Cerebellar nuclear complex (tissue), 1 donor: ENCODE measurements around the gene TM9SF4.
"Not testable (repeated sequence)": the region's sequence is repeated elsewhere in the genome, so short reads cannot be mapped to it uniquely, and the experiment has no call there.

ENCODE experiments used
- DNase-seq, 2 experiments: peaks; one replicate each; lab custom pipeline; 2025; lab: John Stamatoyannopoulos, UW

TM9SF4 gene

GRCh38 chr20:32189691-32190615 lies 80.4 kb downstream of the TM9SF4 start:
- peak in 1 of 2 experiments; percentile 11 for DNase-seq

DNA sequence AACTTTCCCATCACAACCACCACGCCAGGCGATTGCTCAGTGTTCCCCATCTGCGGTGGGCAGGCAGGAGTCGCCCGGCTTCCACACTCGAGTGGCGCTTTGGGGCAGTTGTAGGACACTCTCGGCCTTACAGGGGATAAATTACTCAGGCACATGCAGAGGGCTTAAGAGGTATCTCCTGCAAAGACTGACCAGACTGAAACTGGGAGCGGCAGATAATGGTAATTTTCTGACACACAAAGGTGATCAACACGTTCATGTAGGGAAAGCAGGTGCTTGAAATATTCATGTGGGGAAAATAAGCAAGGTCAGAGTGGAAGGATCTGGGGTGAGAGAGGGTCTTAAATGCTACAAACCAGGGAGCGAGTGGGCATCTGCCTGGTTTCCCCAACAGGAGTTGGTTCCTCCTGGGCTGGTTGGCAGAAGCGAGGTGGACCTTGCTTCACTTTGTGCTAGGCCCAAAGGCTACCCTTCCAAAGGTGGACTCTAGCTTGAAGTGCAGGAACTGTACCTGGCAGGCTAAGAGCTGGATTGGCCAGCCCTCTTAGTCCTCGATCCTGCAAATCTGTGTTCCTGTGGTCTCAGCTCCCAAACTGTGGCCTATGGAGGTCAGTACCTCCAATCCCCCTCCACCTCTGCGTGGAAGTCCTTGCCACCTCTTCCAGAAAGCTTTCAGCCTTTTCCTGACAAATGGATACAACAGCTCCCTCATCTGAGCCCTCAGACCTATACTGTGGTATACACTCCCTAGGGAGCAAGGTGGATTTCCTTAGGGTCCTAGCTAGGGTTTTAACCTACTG lies 81.3 kb downstream of the TM9SF4 start:
- no peak for DNase-seq

GRCh38 chr20:32191422-32191821 lies 81.9 kb downstream of the TM9SF4 start:
- no peak for DNase-seq

GRCh38 chr20:32191873-32192272 lies 82.4 kb downstream of the TM9SF4 start:
- DNase-seq: no peak

DNA sequence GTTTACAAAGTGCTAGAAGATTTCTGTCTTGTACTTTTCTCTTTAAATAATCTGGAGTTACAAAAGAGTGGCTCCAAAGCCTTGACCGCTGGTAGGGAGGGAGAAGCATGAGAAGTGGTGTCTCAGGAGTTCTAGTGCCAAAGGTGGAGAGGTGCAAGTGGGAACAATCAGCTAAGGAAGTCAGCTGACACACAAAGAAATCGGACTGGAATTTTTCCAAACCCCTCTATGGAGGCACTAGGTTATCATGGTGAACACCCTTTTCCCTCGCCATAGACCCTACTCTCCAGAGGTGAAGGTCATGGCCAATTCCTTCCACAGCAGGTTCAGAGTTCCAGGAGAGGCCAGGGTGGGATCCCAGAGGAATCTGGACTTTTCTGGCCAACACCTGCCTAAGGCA lies 83.2 kb downstream of the TM9SF4 start:
- no peak for DNase-seq

DNA sequence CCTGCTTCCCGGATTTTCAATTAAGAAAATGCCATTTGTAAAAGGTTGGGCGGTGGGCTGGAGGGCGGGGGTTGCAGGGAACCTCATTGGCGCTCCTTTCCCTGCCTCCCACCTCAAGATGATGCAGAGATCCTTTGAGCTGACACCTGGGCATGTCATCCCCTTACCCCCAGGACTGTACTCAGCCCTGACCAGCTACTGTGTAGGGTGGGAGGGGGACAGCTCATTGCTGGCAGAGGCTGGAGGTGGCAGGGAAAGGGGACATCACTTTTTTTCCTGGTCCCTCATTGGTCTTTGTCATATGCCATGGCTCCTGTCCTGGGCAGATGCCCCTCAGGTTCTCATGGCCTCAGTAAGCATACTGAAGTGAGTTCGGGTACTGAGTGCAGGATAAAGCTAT lies 83.8 kb downstream of the TM9SF4 start:
- not testable (repeated sequence) for DNase-seq

GRCh38 chr20:32193996-32194395 lies 84.5 kb downstream of the TM9SF4 start:
- DNase-seq: no peak

GRCh38 chr20:32195581-32195980 lies 86.1 kb downstream of the TM9SF4 start:
- DNase-seq: no peak

GRCh38 chr20:32196613-32197012 lies 87.1 kb downstream of the TM9SF4 start:
- not testable (repeated sequence) for DNase-seq

DNA sequence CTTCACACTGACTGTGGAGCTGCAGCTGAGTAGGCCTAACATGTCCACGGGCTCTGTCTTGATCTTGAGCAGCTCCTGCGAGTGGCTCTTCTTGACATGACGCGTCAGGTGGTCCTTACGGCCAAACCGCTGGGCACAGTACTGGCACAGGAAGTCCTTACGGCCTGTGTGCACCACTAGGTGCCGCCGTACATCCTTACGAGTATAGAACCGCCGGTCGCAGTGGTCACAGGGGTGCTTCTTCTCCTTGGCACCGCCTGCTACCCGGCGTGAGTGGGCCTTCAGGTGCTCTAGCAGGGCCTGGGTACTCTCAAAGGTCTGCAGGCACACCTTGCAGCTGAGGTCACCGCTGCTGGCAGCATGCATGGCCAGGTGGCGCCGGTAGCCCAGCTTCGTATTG lies 87.6 kb downstream of the TM9SF4 start:
- DNase-seq: not testable (repeated sequence)

- DNase-seq: no peak
These were observed 89.5 kb downstream of the TM9SF4 start for GRCh38 chr20:32199006-32199405.

DNA sequence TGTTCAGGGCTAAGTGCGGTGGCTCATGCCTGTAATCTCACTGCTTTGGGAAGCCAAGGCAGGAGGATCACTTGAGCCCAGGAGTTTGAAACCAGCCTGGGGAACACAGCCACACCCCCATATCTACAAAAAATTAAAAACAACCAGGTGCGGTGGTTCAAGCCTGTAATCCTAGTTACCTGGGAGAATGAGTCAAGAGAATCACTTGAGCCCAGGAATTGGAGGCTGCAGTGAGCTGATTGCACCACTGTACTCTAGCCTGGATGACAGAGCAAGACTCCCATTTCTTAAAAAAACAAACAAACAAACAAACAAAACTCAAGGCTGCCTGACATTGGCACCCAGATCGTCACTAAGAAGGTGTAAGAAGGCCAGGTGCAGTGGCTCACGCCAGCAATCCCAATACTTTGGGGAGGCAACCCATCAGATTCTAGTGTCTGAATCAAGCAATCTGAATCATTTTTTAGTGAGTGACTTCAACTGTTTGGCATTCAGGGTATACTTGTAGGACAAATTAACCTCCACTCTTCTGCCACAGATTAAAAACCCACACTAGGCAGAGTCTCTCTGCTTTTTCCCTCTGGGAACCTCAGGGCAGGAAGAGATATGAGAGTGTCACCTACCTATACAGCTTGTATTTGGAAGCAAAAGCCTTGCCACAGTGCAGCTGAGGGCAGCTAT lies 91.9 kb downstream of the TM9SF4 start:
- DNase-seq: no peak

- DNase-seq: no peak
These were observed 92.5 kb downstream of the TM9SF4 start for GRCh38 chr20:32201977-32202363.

DNA sequence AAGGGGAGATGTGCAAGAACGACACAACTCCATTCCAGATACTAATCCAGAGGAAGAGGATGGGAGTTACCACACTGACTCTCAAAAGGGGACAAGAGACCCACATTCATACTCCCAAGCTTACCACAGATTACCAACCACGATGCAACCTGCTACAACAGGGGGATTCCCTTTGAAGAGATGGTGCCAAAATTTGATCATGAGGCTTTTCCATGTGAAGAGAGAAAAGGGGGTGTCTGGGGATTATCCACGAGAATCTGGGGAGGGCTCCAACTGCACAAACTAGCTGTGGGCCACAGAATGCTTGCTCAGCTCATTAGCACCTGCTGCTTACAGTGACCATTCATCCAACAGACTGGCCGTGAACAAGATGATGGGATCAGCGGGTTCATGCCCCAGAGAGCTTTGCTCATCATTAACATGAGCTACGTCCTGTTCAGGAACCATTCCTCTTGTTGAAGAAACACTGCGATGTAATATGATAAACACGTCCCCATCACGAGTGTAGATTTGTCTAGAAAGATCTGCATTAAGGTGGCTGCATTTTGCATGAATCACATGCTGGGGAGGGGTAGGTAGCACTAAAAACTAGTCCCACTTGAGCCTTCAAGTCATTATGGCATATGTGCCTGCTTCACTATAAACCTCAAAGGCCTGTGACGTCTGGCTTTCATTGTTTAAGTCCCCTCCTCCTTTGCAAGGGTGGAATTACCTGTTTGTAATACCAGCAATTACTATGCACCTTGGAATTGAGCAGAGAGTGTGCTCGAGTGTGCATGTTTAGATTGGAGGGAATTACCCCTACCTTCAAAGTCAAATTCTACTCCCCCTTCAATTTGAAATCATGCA lies 94.1 kb downstream of the TM9SF4 start:
- DNase-seq: no peak

GRCh38 chr20:32204205-32205109 lies 94.9 kb downstream of the TM9SF4 start:
- no peak for DNase-seq

- DNase-seq: no peak
These were observed 95.8 kb downstream of the TM9SF4 start for GRCh38 chr20:32205110-32205842.

- DNase-seq: no peak
These were observed 96.6 kb downstream of the TM9SF4 start for GRCh38 chr20:32205843-32206759.

- no peak for DNase-seq
These were observed 97.5 kb downstream of the TM9SF4 start for GRCh38 chr20:32206760-32207625.
